Fibroblast of lung (primary cell): ENCODE data around the gene GMCL2. TPM values are rescaled to one million over a fixed set of nuclear protein-coding genes. Genes with fewer than 3 reads are reported as not detected.
A peak's percentile ranks its signal among the peaks of the same experiment; 100 is the strongest.

Experiments used
- DNase-seq, 2 donors: peaks; one replicate each; pipeline versions ENCODE4 v3.0.0 to v3.0.0-alpha.2; 2010; ENCODE audit warnings: low read depth in 2 of 2
- H2AFZ ChIP-seq: 2 replicates; pipeline ENCODE4 v1.5.1; 2012; ENCODE audit warnings: low read length, control low read depth, inconsistent platforms
- H3K27ac ChIP-seq: 2 replicates; pipeline ENCODE4 v1.5.1; 2011; ENCODE audit warnings: low read length, control low read depth; ENCODE audit not compliant: insufficient read depth
- H3K27me3 ChIP-seq: 2 replicates; pipeline ENCODE4 v1.5.1; 2011; ENCODE audit warnings: mild to moderate bottlenecking, low read length; ENCODE audit not compliant: control insufficient read depth, insufficient read depth
- H3K36me3 ChIP-seq: 2 replicates; pipeline ENCODE4 v1.5.1; 2011; ENCODE audit warnings: low read length; ENCODE audit not compliant: control insufficient read depth, insufficient read depth
- H3K4me1 ChIP-seq: 2 replicates; pipeline ENCODE4 v1.5.1; 2011; ENCODE audit warnings: low read length; ENCODE audit not compliant: control insufficient read depth, insufficient read depth; ENCODE audit errors: extremely low read depth
- H3K4me2 ChIP-seq: 2 replicates; pipeline ENCODE4 v1.5.1; 2011; ENCODE audit warnings: low read length, control low read depth; ENCODE audit not compliant: insufficient read depth; ENCODE audit errors: extremely low read depth
- H3K4me3 ChIP-seq, 4 experiments: fragments of 200-600 bp in 1 of 4; sonication (generic) in 1 of 4; replicated peaks in 1 of 4; 2 replicates each; pipeline ENCODE4 v1.5.1; 2011 to 2016; ENCODE audit warnings: low read length in 4 of 4, low read depth in 3 of 4, mild to moderate bottlenecking in 3 of 4, control low read depth in 2 of 4, inconsistent platforms in 1 of 4, mixed read lengths in 1 of 4; ENCODE audit not compliant: insufficient read depth in 1 of 4; ENCODE audit errors: control extremely low read depth in 1 of 4
- H3K79me2 ChIP-seq: 2 replicates; pipeline ENCODE4 v1.5.1; 2012; ENCODE audit warnings: mild to moderate bottlenecking, low read length, inconsistent platforms; ENCODE audit not compliant: control insufficient read depth, insufficient read depth
- H3K9ac ChIP-seq: 2 replicates; pipeline ENCODE4 v1.5.1; 2011; ENCODE audit warnings: mild to moderate bottlenecking, low read length, control low read depth; ENCODE audit not compliant: insufficient read depth
- H3K9me3 ChIP-seq: 2 replicates; pipeline ENCODE4 v1.5.1; 2012; ENCODE audit warnings: low read depth, low read length; ENCODE audit not compliant: control insufficient read depth, insufficient read depth
- H4K20me1 ChIP-seq: 2 replicates; pipeline ENCODE4 v1.5.1; 2011; ENCODE audit warnings: low read length; ENCODE audit not compliant: control insufficient read depth, insufficient read depth; ENCODE audit errors: extremely low read depth
- CTCF ChIP-seq, 2 donors: IDR thresholded peaks in 1 of 2; conservative IDR thresholded peaks in 1 of 2; 1 replicate in 1 of 2; 2 replicates in 1 of 2; pipeline ENCODE4 v1.5.1; 2011 to 2012; ENCODE audit warnings: low read length in 2 of 2, control low read depth in 1 of 2, inconsistent platforms in 1 of 2, low read depth in 1 of 2, mild to moderate bottlenecking in 1 of 2
- EZH2 ChIP-seq: IDR thresholded peaks from 2 replicates; pipeline ENCODE4 v1.5.1; 2012; ENCODE audit warnings: low read length, control low read depth, mild to moderate bottlenecking; ENCODE audit errors: missing control alignments
- polyA plus RNA-seq, 2 donors: library from polyadenylated mRNA; depleted of rRNA in 1 of 2; stranded (reverse) in 1 of 2; unstranded in 1 of 2; fragments of >200 nt; gene quantifications; 2 replicates each; pipeline ENCODE4 v1.2.1, GENCODE V29; 2011 to 2012; ENCODE audit warnings: missing spikeins in 1 of 2
- total RNA-seq: library from RNA; depleted of rRNA; stranded (reverse); fragments of >200 nt; gene quantifications from 2 replicates; pipeline ENCODE4 v1.2.1, GENCODE V29; 2014

GMCL2 gene
- total and polyA plus RNA-seq, 2 donors (not counting 1 experiment from before 2014, with no cell fraction given): under 0.01 TPM; not detected in 1

DNA sequence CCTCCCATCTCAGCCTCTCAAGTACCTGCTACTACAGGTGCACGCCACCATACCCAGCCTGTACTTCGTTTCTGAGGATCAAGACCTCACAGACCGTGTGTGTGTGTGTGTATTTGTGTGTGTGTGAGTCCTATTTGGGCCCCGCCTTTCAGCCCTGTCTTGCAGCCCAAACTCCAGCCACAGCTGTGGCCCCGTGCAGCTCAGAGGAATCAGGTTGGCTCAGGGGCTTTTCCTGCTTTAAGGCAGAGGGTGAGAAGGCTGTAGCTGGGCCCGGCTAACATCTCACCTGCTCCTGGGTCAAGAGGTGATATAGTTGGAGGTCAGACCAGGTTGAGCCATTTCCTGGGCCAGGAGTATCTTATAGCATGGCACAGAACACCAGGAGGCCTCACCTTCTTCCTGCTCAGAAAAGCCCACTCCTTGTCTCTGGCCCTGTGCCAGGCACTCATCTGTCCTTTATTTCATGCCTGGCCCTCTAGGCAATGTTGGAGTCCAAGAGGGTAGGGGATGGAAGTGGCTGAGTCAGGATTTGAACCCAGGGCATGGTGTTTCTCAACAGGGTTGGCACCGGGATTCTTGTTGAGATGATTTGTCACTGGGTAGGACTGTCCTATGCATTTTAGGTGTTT is 47.1 kb upstream of the GMCL2 start:
- Histone ChIP-seq H3K4me1 (peaks cover 6% of the 10 kb centered on the region), H3K4me2 (no peak overlapping the region), H3K36me3 (peaks cover 10% of the 10 kb centered on the region), H2AFZ (no peak overlapping the region), H3K9ac (no peak overlapping the region), H3K79me2 (peaks cover 18% of the 10 kb centered on the region), H3K27me3 (no peaks in the 10 kb centered on the region), H3K9me3 (no peaks in the 10 kb centered on the region), H3K27ac (no peak overlapping the region), H4K20me1 (no peaks in the 10 kb centered on the region), H3K4me3 (no peak overlapping the region)
- TF ChIP-seq EZH2: no peak
- no peak for TF ChIP-seq CTCF (conservative IDR thresholded peaks at IDR 0.05 in 1 of 2, IDR thresholded peaks at IDR 0.05 in 1 of 2; ENCODE audit: low read depth in 1 of 2, low read length in 2 of 2)
- DNase-seq: no peak

DNA sequence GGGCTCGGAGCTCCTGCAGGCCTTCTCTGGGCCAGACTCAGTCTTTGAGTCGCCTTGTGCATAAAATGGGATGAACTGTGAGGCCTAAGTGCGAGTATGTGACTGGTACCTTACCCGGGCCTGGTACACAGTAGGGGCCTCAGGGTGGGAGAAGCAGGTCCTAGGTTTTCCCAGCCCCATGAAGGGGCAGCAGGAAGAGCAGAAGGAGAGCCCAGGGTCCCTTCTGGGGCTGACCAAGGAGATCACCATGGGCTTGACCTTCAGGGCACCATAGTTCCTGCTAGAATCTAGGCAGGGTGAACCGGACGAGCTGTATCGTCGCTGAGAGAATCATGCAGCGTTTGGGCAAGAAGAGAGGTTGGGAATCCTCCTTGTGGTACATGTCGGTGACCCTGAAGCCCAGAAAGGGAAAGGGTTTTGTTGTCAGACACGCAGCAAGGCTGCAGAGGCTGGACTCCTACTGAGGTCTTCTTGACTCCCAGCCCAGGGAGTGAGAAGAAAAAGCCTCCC is 45.8 kb upstream of the GMCL2 start:
- Histone ChIP-seq H4K20me1 (no peaks in the 10 kb centered on the region), H3K4me1 (peaks cover 6% of the 10 kb centered on the region), H3K9me3 (no peaks in the 10 kb centered on the region), H3K4me3 (peak overlapping the region; percentile 24 to 87 (median 66)), H2AFZ (peak overlapping the region; percentile 46), H3K36me3 (peaks cover 13% of the 10 kb centered on the region), H3K79me2 (peaks cover 18% of the 10 kb centered on the region), H3K4me2 (peak overlapping the region; percentile 74), H3K9ac (peak overlapping the region; percentile 81), H3K27ac (peak overlapping the region; percentile 77), H3K27me3 (no peaks in the 10 kb centered on the region)
- TF ChIP-seq EZH2 (no peak), CTCF (conservative IDR thresholded peaks at IDR 0.05 in 1 of 2, IDR thresholded peaks at IDR 0.05 in 1 of 2; ENCODE audit: low read depth in 1 of 2, low read length in 2 of 2) (no peak)
- no peak for DNase-seq

- Histone ChIP-seq H3K9me3 (no peaks in the 10 kb centered on the region), H3K4me1 (peaks cover 6% of the 10 kb centered on the region), H3K27ac (peak within 1 kb of the TSS; percentile 77), H3K4me3 (peak within 1 kb of the TSS; percentile 61 to 87 (median 70)), H3K9ac (peak within 1 kb of the TSS; percentile 81), H3K4me2 (peak within 1 kb of the TSS; percentile 97), H4K20me1 (no peaks in the 10 kb centered on the region), H2AFZ (peak within 1 kb of the TSS; percentile 46), H3K27me3 (no peaks in the 10 kb centered on the region), H3K79me2 (peaks cover 18% of the 10 kb centered on the region), H3K36me3 (peaks cover 18% of the 10 kb centered on the region)
- peak; percentile 65 to 70 for DNase-seq
- TF ChIP-seq EZH2 (no peak), CTCF (conservative IDR thresholded peaks at IDR 0.05 in 1 of 2, IDR thresholded peaks at IDR 0.05 in 1 of 2; ENCODE audit: low read depth in 1 of 2, low read length in 2 of 2) (no peak)
Observed at GRCh38 chr5:178232124-178232919, 45.2 kb upstream of the GMCL2 start, which contains the start of gene PHYKPL. TSS of gene PHYKPL (minus strand) at chr5:178232802. CDS start at chr5:178232550, 252 bp downstream.
